Heart left ventricle (tissue), 16 donors: ENCODE measurements around the gene HTR6. TPM values are rescaled to one million over a fixed set of nuclear protein-coding genes. Genes with fewer than 3 reads are reported as not detected.

Source experiments
- ATAC-seq, 4 donors: fragments of 200-7000 bp; cut with Tn5 transposase; one replicate each; pipeline ENCODE4 v1.9.1; 2020 to 2022; ENCODE audit warnings: moderate library complexity in 4 of 4, mild to moderate bottlenecking in 3 of 4, moderate number of reproducible peaks in 1 of 4
- DNase-seq, 5 donors: peaks; one replicate each; pipeline ENCODE4 v3.0.0-alpha.2; 2020
- H3K27ac ChIP-seq, 12 donors: fragments of 200-600 bp; sonication (generic) in 4 of 12; one replicate each; pipeline versions ENCODE4 v1.5.0 to v1.8.0; 2016 to 2022; ENCODE audit warnings: mild to moderate bottlenecking in 2 of 12
- H3K27me3 ChIP-seq, 9 donors: fragments of 200-600 bp; sonication (generic) in 2 of 9; one replicate each; pipeline versions ENCODE4 v1.5.1 to v1.8.0; 2016 to 2022; ENCODE audit warnings: mild to moderate bottlenecking in 3 of 9
- H3K36me3 ChIP-seq, 9 donors: fragments of 200-600 bp; sonication (generic) in 2 of 9; one replicate each; pipeline versions ENCODE4 v1.5.0 to v1.8.0; 2018 to 2022; ENCODE audit warnings: mild to moderate bottlenecking in 2 of 9
- H3K4me1 ChIP-seq, 12 donors: fragments of 200-600 bp; sonication (generic) in 4 of 12; one replicate each; pipeline versions ENCODE4 v1.5.0 to v1.8.0; 2016 to 2022; ENCODE audit warnings: mild to moderate bottlenecking in 3 of 12
- H3K4me3 ChIP-seq, 12 donors: fragments of 200-600 bp; sonication (generic) in 4 of 12; one replicate each; pipeline versions ENCODE4 v1.5.0 to v1.8.0; 2017 to 2022; ENCODE audit warnings: mild to moderate bottlenecking in 9 of 12, moderate library complexity in 4 of 12
- H3K9me3 ChIP-seq, 12 donors: fragments of 200-600 bp; sonication (generic) in 4 of 12; one replicate each; pipeline versions ENCODE4 v1.5.0 to v1.8.0; 2016 to 2022; ENCODE audit warnings: mild to moderate bottlenecking in 1 of 12
- POLR2A ChIP-seq, 2 donors: fragments of 450-650 bp; IDR thresholded peaks; one replicate each; pipeline ENCODE4 v1.6.1; 2017; ENCODE audit warnings: antibody characterized with exemption in 2 of 2, mild to moderate bottlenecking in 2 of 2, moderate library complexity in 2 of 2
- WGBS, 4 donors: extraction: QIAGEN DNeasy Blood & Tissue Kit in 2 of 4; methylation state at CpG; one replicate each; pipeline versions ENCODE4 v1.1.5 to v1.1.7; 2013 to 2018; 5-methylcytosine and 5-hydroxymethylcytosine counted together
- intact Hi-C, 10 donors: fragments of 100-400 bp; cut with DNase I; formaldehyde crosslinking; loops; one replicate each; pipeline versions ENCODE4 v1.11.1 to v1.14.2; 2022
- polyA plus RNA-seq, 2 donors: library from polyadenylated mRNA; stranded (reverse); fragments of 200-250 nt; gene quantifications; one replicate each; pipeline ENCODE4 v1.2.3, GENCODE V29; 2013
- total RNA-seq, 9 donors: library from RNA; depleted of rRNA in 2 of 9; stranded (reverse); fragments of >200 nt in 2 of 9; fragmentation: NEBNext Ultra II Directional in 3 of 9; extraction: Animal tissue kit (Norgen Biotek cat#: 25700) in 3 of 9; gene quantifications; one replicate each; pipeline versions ENCODE4 v1.1.0 to v1.2.4, GENCODE V29; 2016 to 2023
- TF ChIP-seq, protein P1 (sequence below), 12 donors: fragments of 200-600 bp; sonication (generic) in 4 of 12; IDR thresholded peaks; one replicate each; pipeline versions ENCODE4 v1.5.0 to v1.8.0; 2018 to 2022; ENCODE audit warnings: antibody characterized with exemption in 12 of 12, mild to moderate bottlenecking in 5 of 12
- donor health status: ischemic (EF 13 %, LVEDD 7.1; RV severe dilation, severe dysfunction).
- donor health status: healthy with polysubstance abuse.
- donor health status: DM: no; HTN: yes; CAD: no.
- donor health status: DM: no; HTN: no; CAD: no.
- donor health status: ischemic (EF 25% LVEDD 6.9; RV normal size, moderate dysfunction).
- donor health status: ischemic (EF 25% LVEDD 5.7; RV mildly dilated, moderate dysfunction).
- donor health status: healthy.
- donor health status: DM: yes; HTN: yes; CAD: no.
- donor health status: ischemic (EF 35%, LVEDD 5.7; RV mildly dilated, moderate dysfunction).
- donor health status: nonischemic (EF 11% LVEDD 7.7; RV severe dilation, severe dysfunction).
- donor health status: DM: yes; HTN: yes; CAD: no.
- donor health status: PGD.
- donor health status: ischemic (EF 29% LVEDD 5.4; RV normal size, mild dysfunction).
- donor health status: nonischemic (EF 23%, LVEDD 6.1; RV moderate dilation, normal function).

Gene HTR6
- total and polyA plus RNA-seq, 11 donors, result not detected

DNA sequence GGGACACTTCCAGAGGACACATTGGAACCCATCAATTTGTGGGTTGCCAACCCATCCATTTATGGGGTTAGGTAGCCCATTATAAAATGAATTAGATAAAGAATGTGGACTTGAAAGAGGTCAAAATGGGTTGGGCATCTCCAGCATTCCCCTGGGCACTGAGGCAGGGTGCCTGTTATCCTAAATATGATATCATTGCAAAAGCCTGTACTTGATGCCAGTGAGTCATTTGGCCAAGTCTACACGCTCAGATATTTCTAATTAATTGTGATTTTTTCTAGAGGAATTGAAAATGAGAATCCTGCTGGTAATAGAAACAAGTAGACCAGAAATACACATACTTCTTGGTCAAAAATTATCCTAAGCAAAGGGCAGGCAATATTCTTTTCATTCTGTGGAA, 42.5 kb upstream of the HTR6 start:
- no peak for TF ChIP-seq POLR2A (IDR thresholded peaks at IDR 0.05)
- TF ChIP-seq, protein P1, sequence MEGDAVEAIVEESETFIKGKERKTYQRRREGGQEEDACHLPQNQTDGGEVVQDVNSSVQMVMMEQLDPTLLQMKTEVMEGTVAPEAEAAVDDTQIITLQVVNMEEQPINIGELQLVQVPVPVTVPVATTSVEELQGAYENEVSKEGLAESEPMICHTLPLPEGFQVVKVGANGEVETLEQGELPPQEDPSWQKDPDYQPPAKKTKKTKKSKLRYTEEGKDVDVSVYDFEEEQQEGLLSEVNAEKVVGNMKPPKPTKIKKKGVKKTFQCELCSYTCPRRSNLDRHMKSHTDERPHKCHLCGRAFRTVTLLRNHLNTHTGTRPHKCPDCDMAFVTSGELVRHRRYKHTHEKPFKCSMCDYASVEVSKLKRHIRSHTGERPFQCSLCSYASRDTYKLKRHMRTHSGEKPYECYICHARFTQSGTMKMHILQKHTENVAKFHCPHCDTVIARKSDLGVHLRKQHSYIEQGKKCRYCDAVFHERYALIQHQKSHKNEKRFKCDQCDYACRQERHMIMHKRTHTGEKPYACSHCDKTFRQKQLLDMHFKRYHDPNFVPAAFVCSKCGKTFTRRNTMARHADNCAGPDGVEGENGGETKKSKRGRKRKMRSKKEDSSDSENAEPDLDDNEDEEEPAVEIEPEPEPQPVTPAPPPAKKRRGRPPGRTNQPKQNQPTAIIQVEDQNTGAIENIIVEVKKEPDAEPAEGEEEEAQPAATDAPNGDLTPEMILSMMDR (IDR thresholded peaks at IDR 0.05), result no peak
- ATAC-seq (no peak), DNase-seq (no peak)
- Histone ChIP-seq H3K4me1 (peaks cover 0 to 46% (median 31%) of the 10 kb centered on the region in 12 donors), H3K27ac (no peak overlapping the region), H3K27me3 (no peaks in the 10 kb centered on the region), H3K36me3 (peaks cover 0 to 56% (median 45%) of the 10 kb centered on the region in 9 donors), H3K9me3 (no peaks in the 10 kb centered on the region), H3K4me3 (no peak overlapping the region)
- intact Hi-C loops, result no loop called here
- 65 to 89% (median 69%) methylated on average over 1 of the region's 1 CpG for WGBS, 4 donors

DNA sequence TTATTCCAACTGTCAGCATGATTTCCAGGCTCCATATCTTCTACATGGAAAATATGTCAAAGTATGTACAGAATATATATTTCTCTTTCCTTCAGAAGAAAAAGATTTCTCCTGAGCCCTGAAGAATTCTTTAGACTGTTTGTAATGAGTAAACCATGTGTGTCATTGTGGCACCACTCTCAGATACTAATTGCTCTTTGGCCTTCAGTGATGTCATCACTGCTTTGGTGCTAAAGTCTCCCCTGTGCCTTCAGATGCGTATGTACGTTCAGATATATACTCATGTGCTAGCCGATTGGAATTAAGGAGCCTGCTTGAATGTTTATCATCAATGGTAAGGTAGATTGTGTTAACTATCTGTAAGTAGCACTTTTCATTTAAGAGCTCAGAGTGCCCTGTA, 41.2 kb upstream of the HTR6 start:
- Histone ChIP-seq H3K4me1 (peaks cover 0 to 43% (median 31%) of the 10 kb centered on the region in 12 donors), H3K36me3 (peaks cover 0 to 57% (median 52%) of the 10 kb centered on the region in 9 donors), H3K27ac (no peak overlapping the region)

DNA sequence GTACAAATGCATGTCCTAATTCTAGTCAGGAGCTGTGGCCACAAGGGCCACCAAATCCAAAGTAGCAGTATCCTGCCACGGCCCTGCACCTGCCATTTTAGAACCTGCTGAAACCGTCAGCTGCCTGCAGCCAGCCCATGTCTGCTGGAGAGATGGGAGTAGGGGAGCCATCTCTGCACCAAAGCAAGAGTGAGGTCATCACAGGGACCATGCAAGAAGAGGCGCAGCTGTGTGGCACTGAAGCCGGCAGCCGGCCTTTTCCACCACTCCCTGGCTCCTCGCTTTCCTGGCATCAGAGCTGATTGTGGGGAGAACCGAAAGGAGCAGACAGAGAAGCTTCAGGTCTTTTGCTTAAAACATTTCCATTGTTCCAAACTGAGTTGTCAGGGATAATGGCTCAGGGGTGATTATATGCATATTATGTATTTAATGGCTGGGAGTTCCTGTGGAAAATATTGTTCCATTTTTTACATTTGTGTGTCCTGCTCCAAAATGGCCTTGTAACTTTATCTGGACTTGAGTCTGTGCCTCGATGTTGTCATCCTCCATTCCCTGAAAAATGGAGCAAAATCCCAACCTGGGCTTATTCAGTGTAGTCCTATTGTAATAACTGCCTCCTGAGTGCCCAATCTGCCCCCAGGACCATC, 39.3 kb upstream of the HTR6 start:
- 87 to 96% (median 95%) methylated on average over 8 of the region's 8 CpGs for WGBS, 4 donors
- Histone ChIP-seq H3K27ac (peak overlapping the region in 1 of 12 donors; percentile 59), H3K4me3 (no peak overlapping the region), H3K27me3 (no peaks in the 10 kb centered on the region), H3K36me3 (peaks cover 0 to 72% (median 52%) of the 10 kb centered on the region in 9 donors), H3K4me1 (peaks cover 0 to 32% (median 15%) of the 10 kb centered on the region in 12 donors), H3K9me3 (no peaks in the 10 kb centered on the region)
- TF ChIP-seq POLR2A (IDR thresholded peaks at IDR 0.05), result no peak
- TF ChIP-seq, protein P1 (IDR thresholded peaks at IDR 0.05), result no peak
- DNase-seq, result no peak
- ATAC-seq, result no peak
- intact Hi-C loops, result no loop called here

More for the DNA sequence above, 41.2 kb upstream of the HTR6 start:
- no peak for TF ChIP-seq POLR2A (IDR thresholded peaks at IDR 0.05)
- TF ChIP-seq, protein P1 (IDR thresholded peaks at IDR 0.05), result no peak
- DNase-seq (no peak), ATAC-seq (no peak)
- Histone ChIP-seq H3K27me3 (no peaks in the 10 kb centered on the region), H3K4me3 (no peak overlapping the region), H3K9me3 (no peaks in the 10 kb centered on the region)
- WGBS, 4 donors, result 80 to 97% (median 85%) methylated on average over 3 of the region's 3 CpGs
- intact Hi-C loops, result no loop called here

DNA sequence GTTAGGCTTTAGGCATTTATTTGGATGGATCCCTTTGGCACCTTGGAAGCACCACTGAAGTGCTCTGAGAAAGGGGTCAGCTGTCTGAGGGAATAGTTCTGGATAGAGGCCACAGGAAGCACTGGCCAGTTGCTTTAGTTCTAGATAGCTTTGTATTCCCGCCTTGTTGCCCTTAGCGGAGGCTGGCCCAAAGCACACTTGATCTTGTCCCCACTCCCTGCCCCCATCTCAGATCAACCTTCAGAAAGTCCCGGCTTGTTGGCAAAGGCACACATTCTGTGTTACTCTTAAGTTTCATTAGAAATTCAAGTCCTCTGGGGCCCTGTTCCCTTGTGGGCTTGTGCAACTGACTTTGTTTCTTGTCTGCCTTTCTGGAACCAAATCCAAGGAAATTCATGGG, 35.8 kb upstream of the HTR6 start:
- Histone ChIP-seq H3K9me3 (no peaks in the 10 kb centered on the region), H3K36me3 (peaks cover 0 to 62% (median 43%) of the 10 kb centered on the region in 9 donors), H3K4me1 (peaks cover 0 to 13% (median 0%) of the 10 kb centered on the region in 12 donors), H3K27ac (no peak overlapping the region), H3K27me3 (no peaks in the 10 kb centered on the region), H3K4me3 (no peak overlapping the region)
- 59 to 85% (median 81%) methylated on average over 3 of the region's 3 CpGs for WGBS, 4 donors
- DNase-seq (no peak), ATAC-seq (no peak)
- no peak for TF ChIP-seq POLR2A (IDR thresholded peaks at IDR 0.05)
- TF ChIP-seq, protein P1 (IDR thresholded peaks at IDR 0.05), result no peak
- intact Hi-C loops, result no loop called here
